Lung (tissue), 12 donors: ENCODE results near the gene KLHL8. TPM values are rescaled to one million over a fixed set of nuclear protein-coding genes. Genes with fewer than 3 reads are reported as not detected.
A peak's percentile ranks its signal among the peaks of the same experiment; 100 is the strongest.

ENCODE experiments used
- ATAC-seq: fragments of 200-7000 bp; cut with Tn5 transposase; one replicate; pipeline ENCODE4 v1.9.1; 2020; ENCODE audit warnings: moderate number of reproducible peaks; ENCODE audit not compliant: insufficient read depth, low FRiP score
- DNase-seq, 3 donors: peaks; one replicate each; pipeline ENCODE4 v3.0.0-alpha.2; 2013 to 2017
- H3K27ac ChIP-seq, 2 donors: one replicate each; pipeline ENCODE4 v1.5.1; 2013; ENCODE audit warnings: mild to moderate bottlenecking in 2 of 2, moderate library complexity in 2 of 2, control low read depth in 1 of 2, inconsistent platforms in 1 of 2, low read depth in 1 of 2, low read length in 1 of 2
- H3K27me3 ChIP-seq, 3 donors: one replicate each; pipeline ENCODE4 v1.5.1; 2013; ENCODE audit warnings: low read length in 2 of 3; ENCODE audit not compliant: control insufficient read depth in 3 of 3, insufficient read depth in 3 of 3
- H3K36me3 ChIP-seq, 4 donors: one replicate each; pipeline ENCODE4 v1.5.1; 2013; ENCODE audit warnings: low read length in 4 of 4, mild to moderate bottlenecking in 1 of 4, moderate library complexity in 1 of 4; ENCODE audit not compliant: control insufficient read depth in 4 of 4, insufficient read depth in 4 of 4
- H3K4me1 ChIP-seq, 5 donors: one replicate each; pipeline ENCODE4 v1.5.1; 2013; ENCODE audit warnings: low read length in 5 of 5, mild to moderate bottlenecking in 2 of 5, moderate library complexity in 1 of 5; ENCODE audit not compliant: control insufficient read depth in 5 of 5, insufficient read depth in 5 of 5
- H3K4me3 ChIP-seq: one replicate; pipeline ENCODE4 v1.5.1; 2013; ENCODE audit warnings: mild to moderate bottlenecking, control low read depth, moderate library complexity
- H3K9ac ChIP-seq, 2 donors: one replicate each; pipeline ENCODE4 v1.5.1; 2013; ENCODE audit warnings: low read length in 2 of 2, control low read depth in 1 of 2; ENCODE audit not compliant: insufficient read depth in 1 of 2
- H3K9me3 ChIP-seq, 4 donors: one replicate each; pipeline ENCODE4 v1.5.1; 2013; ENCODE audit warnings: low read length in 3 of 4, mild to moderate bottlenecking in 1 of 4, moderate library complexity in 1 of 4; ENCODE audit not compliant: control insufficient read depth in 4 of 4, insufficient read depth in 3 of 4
- CTCF ChIP-seq: IDR thresholded peaks from 2 replicates; pipeline ENCODE4 v1.5.1; 2012; ENCODE audit warnings: mild to moderate bottlenecking; ENCODE audit errors: control extremely low read depth, extremely low read depth
- WGBS, 2 donors: extraction: QIAGEN DNeasy Blood & Tissue Kit; methylation state at CpG; one replicate each; pipeline ENCODE4 v1.1.7; 2013; 5-methylcytosine and 5-hydroxymethylcytosine counted together
- polyA plus RNA-seq, 2 donors: library from polyadenylated mRNA; stranded (reverse); fragments of 200-250 nt; gene quantifications; one replicate each; pipeline ENCODE4 v1.2.1, GENCODE V29; 2013
- total RNA-seq, 2 donors: library from RNA; depleted of rRNA in 1 of 2; stranded (reverse); fragments of >200 nt in 1 of 2; gene quantifications; one replicate each; pipeline ENCODE4 v1.2.1, GENCODE V29; 2014 to 2021
- donor health status: control.
- donor health status: control.
- donor health status: Bipolar disorder and iron deficiency.
- donor health status: healthy.
- donor health status: DM: yes; HTN: yes; CAD: no.

Gene KLHL8
- total and polyA plus RNA-seq, 4 donors, result 3.3 to 23.1 (median 9.9) TPM

DNA sequence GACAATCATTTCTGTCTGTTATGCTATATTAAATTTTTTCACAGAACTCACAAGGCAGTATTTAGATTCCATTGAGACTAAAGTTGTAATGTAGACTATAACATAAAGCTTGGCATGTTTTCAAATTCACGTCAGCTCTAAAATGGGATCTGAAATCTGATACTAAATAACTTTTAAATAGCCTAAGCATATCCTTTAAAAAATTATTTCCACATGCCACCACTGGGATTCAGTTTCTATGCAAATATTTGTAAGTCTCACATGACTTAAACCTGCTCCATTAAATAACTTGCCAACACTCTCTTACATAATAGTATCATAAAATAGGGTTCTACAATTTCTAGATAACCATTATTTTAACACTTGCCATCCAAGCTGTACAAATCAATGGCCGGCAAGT, 32.4 kb downstream of the KLHL8 start:
- Histone ChIP-seq H3K36me3 (peaks cover 0 to 4% (median 0%) of the 10 kb centered on the region in 4 donors), H3K4me1 (peaks cover 0 to 8% (median 0%) of the 10 kb centered on the region in 5 donors), H3K27ac (no peak overlapping the region), H3K4me3 (no peak overlapping the region), H3K9ac (no peak overlapping the region), H3K9me3 (peaks cover 0 to 2% (median 0%) of the 10 kb centered on the region in 4 donors), H3K27me3 (no peaks in the 10 kb centered on the region)
- WGBS, 2 donors, result 72 to 79% methylated on average over 2 of the region's 2 CpGs
- DNase-seq, result peak in 2 of 3 donors; percentile 69 to 78
- TF ChIP-seq CTCF, result no peak
- no peak for ATAC-seq

- no peaks in the 10 kb centered on the region for H3K27me3 ChIP-seq
- no peaks in the 10 kb centered on the region for H3K36me3 ChIP-seq
- no peak overlapping the region for H3K27ac ChIP-seq
- peaks cover 0 to 2% (median 0%) of the 10 kb centered on the region in 4 donors for H3K9me3 ChIP-seq
- ATAC-seq (no peak), DNase-seq (no peak)
- H3K4me1 ChIP-seq, result peaks cover 0 to 8% (median 0%) of the 10 kb centered on the region in 5 donors
- H3K4me3 ChIP-seq, result no peak overlapping the region
- H3K9ac ChIP-seq, result no peak overlapping the region
- 92 to 96% methylated on average over 5 of the region's 5 CpGs for WGBS, 2 donors
- TF ChIP-seq CTCF, result no peak
These were observed 35.1 kb downstream of the KLHL8 start for GRCh38 chr4:87185146-87185870.

GRCh38 chr4:87180767-87181166, 39.7 kb downstream of the KLHL8 start:
- DNase-seq, result no peak
- Histone ChIP-seq H3K4me3 (no peak overlapping the region), H3K9me3 (no peaks in the 10 kb centered on the region), H3K9ac (no peak overlapping the region), H3K36me3 (peaks cover 0 to 2% (median under 1%) of the 10 kb centered on the region in 4 donors), H3K4me1 (no peaks in the 10 kb centered on the region), H3K27me3 (no peaks in the 10 kb centered on the region), H3K27ac (no peak overlapping the region)
- WGBS, 2 donors, result 95% methylated on average over 2 of the region's 2 CpGs
- TF ChIP-seq CTCF, result no peak
- no peak for ATAC-seq
